HAP-1 (cell line): Measurements from ENCODE around the gene CEACAM8.
A peak's percentile ranks its signal among the peaks of the same experiment; 100 is the strongest.
"Not testable (repeated sequence)": the region's sequence is repeated elsewhere in the genome, so short reads cannot be mapped to it uniquely, and the experiment has no call there.

Source experiments
- DNase-seq, 2 experiments: peaks; one replicate each; pipeline ENCODE4 v3.0.0-alpha.2; 2016 to 2020; ENCODE audit warnings: low spot score in 2 of 2
- H3K27me3 ChIP-seq: fragments of 250-450 bp; sonication (Bioruptor Pico); 2 replicates; pipeline ENCODE4 v1.5.1; 2020; ENCODE audit warnings: low read depth, mild to moderate bottlenecking, moderate library complexity
- H3K36me3 ChIP-seq: fragments of 250-450 bp; sonication (Bioruptor Pico); replicated peaks from 2 replicates; pipeline ENCODE4 v1.5.1; 2020; ENCODE audit warnings: mild to moderate bottlenecking
- H3K4me1 ChIP-seq: fragments of 250-450 bp; sonication (Bioruptor Pico); 2 replicates; pipeline ENCODE4 v1.5.1; 2020; ENCODE audit warnings: mild to moderate bottlenecking
- H3K4me3 ChIP-seq: fragments of 250-450 bp; sonication (Bioruptor Pico); 2 replicates; pipeline ENCODE4 v1.5.1; 2020; ENCODE audit warnings: mild to moderate bottlenecking, moderate library complexity
- H3K9me3 ChIP-seq: fragments of 250-450 bp; sonication (Bioruptor Pico); 2 replicates; pipeline ENCODE4 v1.5.1; 2020; ENCODE audit warnings: mild to moderate bottlenecking, moderate library complexity
- in situ Hi-C: fragments of 300-500 bp; cut with MboI; formaldehyde crosslinking; loops from 3 replicates; pipeline ENCODE4 v1.14.3; 2020; ENCODE audit warnings: low sequenced_read_pairs, inconsistent platforms, mixed read lengths

CEACAM8 gene

DNA sequence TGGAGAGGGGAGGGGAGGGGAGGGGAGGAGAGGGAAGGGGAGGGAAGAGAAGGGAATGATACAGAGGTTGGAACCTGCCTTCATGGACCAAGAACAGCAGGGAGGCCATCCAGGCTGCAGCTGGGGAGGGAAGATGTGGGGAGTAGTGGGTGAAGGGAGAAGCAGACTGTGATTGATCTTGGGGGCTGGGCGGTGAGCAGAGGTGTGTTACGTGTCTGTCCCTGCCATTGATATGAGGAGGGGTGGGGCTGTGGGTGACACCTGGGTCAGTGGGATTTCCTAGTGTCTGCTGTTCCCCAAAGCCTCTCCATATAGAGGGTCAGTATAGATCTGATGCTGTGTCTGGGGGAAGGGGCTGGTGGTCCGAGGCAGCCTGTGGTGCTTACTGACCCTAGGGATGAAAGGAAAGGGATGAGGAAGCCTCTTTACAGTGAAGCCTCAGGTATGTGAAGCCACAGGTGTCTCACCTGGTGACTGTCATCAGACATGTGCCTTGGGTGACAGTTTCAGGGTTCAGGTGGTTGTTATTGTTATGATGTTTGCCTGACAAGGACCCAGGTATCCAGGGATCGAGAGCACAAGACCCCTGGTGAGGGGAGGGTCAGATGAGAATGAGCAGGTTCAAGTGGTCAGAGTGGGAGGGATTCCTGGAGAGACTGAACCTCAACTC is 47.8 kb downstream of the CEACAM8 start:
- in situ Hi-C loops: no loop called here
- H3K4me3 ChIP-seq: no peak overlapping the region
- DNase-seq: no peak

DNA sequence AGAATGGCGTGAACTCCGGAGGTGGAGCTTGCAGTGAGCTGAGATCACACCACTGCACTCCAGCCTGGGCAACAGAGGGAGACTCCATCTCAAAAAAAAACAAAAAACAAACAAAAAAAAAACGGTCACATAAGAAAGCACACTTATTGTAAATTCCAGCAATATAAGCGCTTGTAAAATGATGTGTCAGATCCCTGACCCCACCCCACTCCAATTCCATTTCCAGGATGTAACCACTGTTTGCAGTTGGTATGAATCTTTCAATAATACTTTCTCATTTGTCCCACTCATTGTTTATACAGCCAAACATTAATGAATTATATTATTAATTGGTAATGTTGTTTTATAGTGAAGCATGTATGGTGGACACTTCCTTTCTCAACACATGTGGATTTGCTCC is 50.6 kb downstream of the CEACAM8 start:
- in situ Hi-C loops: no loop called here

More for the DNA sequence above, 47.8 kb downstream of the CEACAM8 start:
- Histone ChIP-seq H3K36me3 (no peaks in the 10 kb centered on the region), H3K4me1 (no peaks in the 10 kb centered on the region), H3K9me3 (peaks cover 4% of the 10 kb centered on the region; the same call in 1 of the 2 replicates), H3K27me3 (no peaks in the 10 kb centered on the region)

DNA sequence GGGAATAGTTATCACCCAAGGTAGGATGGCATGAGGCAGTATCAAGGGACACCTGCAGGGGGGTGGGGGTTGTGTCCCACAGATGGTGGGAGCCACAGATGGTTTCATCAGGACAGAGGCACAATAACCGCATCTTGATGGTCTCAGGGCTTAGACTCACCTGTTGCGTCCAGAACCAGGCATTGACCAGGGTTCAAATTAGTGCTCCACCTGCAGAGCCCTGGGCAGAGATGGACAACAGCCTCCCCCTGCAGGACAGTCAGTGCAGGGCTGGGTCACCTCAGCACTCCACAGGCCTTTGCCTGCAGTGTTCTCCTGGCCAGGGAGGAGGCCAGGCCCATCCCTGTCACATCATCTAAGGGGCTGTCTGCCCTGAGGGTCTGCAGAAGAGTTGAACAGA is 51.9 kb downstream of the CEACAM8 start:
- no peak for DNase-seq
- H3K36me3 ChIP-seq: no peaks in the 10 kb centered on the region
- no peak overlapping the region for H3K4me3 ChIP-seq
- H3K9me3 ChIP-seq: no peaks in the 10 kb centered on the region
- no peaks in the 10 kb centered on the region for H3K4me1 ChIP-seq
- in situ Hi-C loops: no loop called here
- H3K27me3 ChIP-seq: no peaks in the 10 kb centered on the region

More for the DNA sequence above, 50.6 kb downstream of the CEACAM8 start:
- H3K4me1 ChIP-seq: no peaks in the 10 kb centered on the region
- H3K9me3 ChIP-seq: no peaks in the 10 kb centered on the region
- no peak overlapping the region for H3K4me3 ChIP-seq
- no peaks in the 10 kb centered on the region for H3K36me3 ChIP-seq
- no peaks in the 10 kb centered on the region for H3K27me3 ChIP-seq
- no peak for DNase-seq

DNA sequence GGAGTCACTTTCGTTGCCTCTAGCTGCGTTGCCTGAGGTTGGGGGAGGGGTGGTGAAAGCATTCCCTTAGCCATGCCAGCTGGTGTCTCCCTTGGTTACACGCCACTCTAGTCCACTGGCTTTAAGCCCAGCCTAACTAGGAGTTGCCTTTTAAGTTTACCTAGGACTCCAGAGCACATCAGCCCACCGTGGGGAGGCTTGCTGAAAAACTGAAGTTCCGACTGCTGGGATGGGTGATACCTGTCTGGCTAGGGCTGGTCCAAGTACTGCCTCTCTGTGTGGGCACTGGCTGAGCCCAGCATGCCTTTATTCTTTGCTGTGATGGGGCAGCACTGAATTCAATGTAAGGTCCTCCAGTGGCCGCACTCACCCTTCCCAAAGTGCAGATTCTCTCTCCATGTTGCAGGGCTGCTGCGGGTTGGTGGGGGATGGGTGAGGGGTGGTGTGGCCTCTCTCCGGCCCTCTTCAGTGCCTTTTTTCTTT is 54.6 kb downstream of the CEACAM8 start:
- H3K36me3 ChIP-seq: no peaks in the 10 kb centered on the region
- H3K27me3 ChIP-seq: no peaks in the 10 kb centered on the region
- peaks cover 13% of the 10 kb centered on the region for H3K4me1 ChIP-seq
- H3K9me3 ChIP-seq: no peaks in the 10 kb centered on the region
- DNase-seq: no peak
- in situ Hi-C loops: no loop called here
- H3K4me3 ChIP-seq: no peak overlapping the region

DNA sequence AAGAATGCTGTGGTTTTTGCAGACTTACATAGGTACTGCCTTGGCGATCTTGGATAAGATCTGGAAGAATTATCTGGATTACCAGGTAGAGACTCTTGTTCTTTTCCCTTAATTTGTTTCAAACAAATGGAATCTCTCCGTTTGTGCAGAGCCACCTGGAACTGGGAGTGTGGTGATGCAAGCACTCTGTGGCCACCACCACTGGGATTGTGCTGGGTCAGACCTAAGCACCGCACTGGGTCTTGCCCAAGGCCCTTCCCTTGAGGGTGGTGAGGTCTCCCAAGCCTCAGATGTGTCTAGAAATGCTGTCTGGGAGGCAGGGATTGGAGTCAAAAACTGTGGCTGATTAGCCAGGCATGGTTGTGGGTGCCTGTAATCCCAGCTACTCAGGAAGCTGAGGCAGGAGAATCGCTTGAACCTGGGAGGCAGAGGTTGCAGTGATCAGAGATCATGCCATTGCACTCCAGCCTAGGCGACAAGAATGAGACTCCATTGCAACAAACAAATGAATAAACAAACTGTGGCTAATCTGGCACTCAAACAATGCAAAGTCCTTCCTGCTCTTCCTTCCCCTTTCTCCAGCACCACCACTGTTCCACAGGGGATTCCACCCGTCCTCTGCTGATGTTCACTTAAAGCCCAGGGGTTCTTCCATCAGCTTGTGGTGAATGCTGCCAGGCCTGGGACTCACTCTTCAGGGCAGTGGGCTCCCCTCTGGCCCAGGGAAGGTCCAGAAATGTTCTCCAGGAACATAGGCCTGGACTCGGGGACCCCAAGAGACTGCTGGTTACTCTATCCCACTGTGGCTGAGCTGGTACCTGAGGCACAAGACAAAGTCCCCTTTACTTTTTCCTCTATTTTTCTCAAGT is 55.6 kb downstream of the CEACAM8 start:
- no peak for DNase-seq
- no peak overlapping the region for H3K4me3 ChIP-seq
- H3K9me3 ChIP-seq: no peaks in the 10 kb centered on the region
- H3K4me1 ChIP-seq: peaks cover 21% of the 10 kb centered on the region
- in situ Hi-C loops: no loop called here
- H3K36me3 ChIP-seq: no peaks in the 10 kb centered on the region
- H3K27me3 ChIP-seq: no peaks in the 10 kb centered on the region

DNA sequence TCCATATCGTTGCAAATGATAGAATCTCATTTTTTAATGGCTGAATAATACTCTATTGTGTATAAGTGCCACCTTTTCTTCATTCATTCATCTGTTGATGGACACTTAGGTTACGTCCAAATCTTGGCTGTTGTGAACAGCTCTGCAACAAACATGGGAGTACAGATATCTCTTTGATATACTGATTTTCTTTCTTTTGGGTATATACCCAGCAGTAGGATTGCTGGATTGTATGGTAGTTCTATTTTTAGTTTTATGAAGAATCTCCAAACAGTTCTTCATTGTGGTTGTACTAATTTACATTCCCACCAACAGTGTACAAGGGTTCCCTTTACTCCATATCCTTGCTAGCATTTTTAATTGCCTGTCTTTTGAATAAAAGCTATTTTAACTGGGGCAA is 59.4 kb downstream of the CEACAM8 start:
- H3K4me3 ChIP-seq, H3K36me3 ChIP-seq, in situ Hi-C loops, H3K27me3 ChIP-seq, H3K9me3 ChIP-seq: not testable (repeated sequence)
- DNase-seq: peak in 1 of 2 experiments; percentile 22
- H3K4me1 ChIP-seq: peaks cover 24% of the 10 kb centered on the region

DNA sequence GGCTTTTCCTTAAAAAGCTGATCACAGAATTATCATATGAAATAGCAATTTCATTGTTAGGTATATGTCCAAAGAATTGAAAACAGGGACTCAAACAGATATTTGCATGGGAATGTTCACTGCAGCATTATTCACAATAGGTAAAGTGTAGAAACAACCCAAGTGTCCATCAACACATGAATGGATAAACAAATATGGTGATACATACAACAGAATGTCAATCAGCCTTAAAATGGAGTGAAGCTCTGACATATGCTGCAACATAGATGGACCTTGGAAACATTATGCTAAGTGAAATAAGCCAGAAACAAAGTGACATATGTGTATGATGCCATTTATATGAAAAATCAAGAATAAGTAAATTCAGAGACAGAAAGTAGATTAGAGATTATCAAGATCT is 60.3 kb downstream of the CEACAM8 start:
- no peaks in the 10 kb centered on the region for H3K9me3 ChIP-seq
- H3K36me3 ChIP-seq: no peaks in the 10 kb centered on the region
- in situ Hi-C loops: no loop called here
- peaks cover 24% of the 10 kb centered on the region for H3K4me1 ChIP-seq
- DNase-seq: peak in 1 of 2 experiments; percentile 67
- no peak overlapping the region for H3K4me3 ChIP-seq
- H3K27me3 ChIP-seq: no peaks in the 10 kb centered on the region

DNA sequence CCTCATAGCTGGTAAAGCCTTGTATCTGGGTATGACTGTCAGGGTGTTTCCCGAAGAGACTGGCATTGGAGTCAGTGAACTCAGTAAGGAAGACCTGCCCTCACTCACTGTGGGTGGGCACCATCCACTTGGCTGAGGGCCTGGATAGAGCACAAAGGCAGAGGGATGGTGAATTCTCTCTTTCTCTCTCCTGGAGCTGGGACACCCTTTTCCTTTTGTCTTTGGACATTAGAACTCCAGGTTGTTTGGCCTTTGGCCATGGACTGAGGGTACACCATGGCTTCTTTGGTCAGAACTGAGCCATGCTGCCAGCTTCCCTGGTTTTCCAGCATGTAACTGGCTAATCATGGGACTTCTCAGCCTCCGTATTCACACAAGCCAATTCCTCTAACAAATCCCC is 61.8 kb downstream of the CEACAM8 start:
- H3K36me3 ChIP-seq: no peaks in the 10 kb centered on the region
- no peaks in the 10 kb centered on the region for H3K27me3 ChIP-seq
- in situ Hi-C loops: no loop called here

DNA sequence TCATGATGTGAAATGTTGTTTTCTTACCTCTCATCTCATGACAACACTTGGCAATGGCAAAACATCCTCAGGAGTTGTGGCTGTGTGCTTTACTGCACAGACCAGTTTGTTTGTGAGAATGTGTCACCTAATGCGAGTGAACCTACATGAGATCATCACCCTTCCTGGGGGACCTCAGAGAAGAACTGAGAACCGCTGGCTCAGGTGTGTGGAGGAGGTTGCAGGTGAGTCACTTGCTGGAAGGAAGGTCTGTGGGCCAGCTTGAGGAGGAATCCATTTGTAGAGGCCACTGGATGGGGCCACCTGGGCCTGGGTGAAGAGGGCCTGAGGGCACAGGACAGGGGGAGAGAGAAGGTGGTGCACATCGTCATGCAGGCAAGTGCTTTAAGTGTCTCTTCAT is 63.4 kb downstream of the CEACAM8 start:
- DNase-seq: no peak
- Histone ChIP-seq H3K36me3 (no peaks in the 10 kb centered on the region), H3K4me1 (peaks cover 26% of the 10 kb centered on the region), H3K27me3 (no peaks in the 10 kb centered on the region), H3K9me3 (no peaks in the 10 kb centered on the region), H3K4me3 (no peak overlapping the region)
- in situ Hi-C loops: no loop called here

More for the DNA sequence above, 61.8 kb downstream of the CEACAM8 start:
- DNase-seq: no peak
- Histone ChIP-seq H3K9me3 (no peaks in the 10 kb centered on the region), H3K4me3 (no peak overlapping the region), H3K4me1 (peaks cover 27% of the 10 kb centered on the region)
